ENCODE results near the gene SOX6. TPM values are rescaled to one million over a fixed set of nuclear protein-coding genes. Genes with fewer than 3 reads are reported as not detected.

SOX6 gene
- total RNA-seq, 1 experiment from 2014 or later: not detected

DNA sequence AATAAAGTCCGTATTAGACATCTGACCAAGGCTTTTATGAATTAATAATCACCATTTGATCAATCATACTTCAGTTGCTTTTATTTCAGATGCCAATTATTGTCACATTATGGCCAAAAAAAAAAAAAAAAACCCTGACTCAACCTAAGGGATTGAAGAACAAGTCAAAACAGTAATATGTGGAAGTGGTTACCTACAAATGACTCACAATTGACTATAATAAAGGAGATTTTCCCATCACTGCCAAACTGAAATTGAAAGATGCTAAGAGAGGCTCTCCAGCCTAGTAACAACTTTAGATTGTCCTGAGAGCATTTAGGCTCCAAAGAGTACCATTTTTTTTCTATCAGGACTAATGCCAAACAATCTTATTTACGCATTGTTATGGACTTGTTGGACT, 35.2 kb downstream of the SOX6 start:
- Mint-ChIP-seq H3K27ac (no peak overlapping the region), H3K9me3 (no peaks in the 10 kb centered on the region), H3K4me3 (no peak overlapping the region), H3K4me1 (no peaks in the 10 kb centered on the region), H3K27me3 (ENCODE audit: low read depth) (peaks cover 1% of the 10 kb centered on the region; the same call in 1 of the 2 replicates), H3K36me3 (ENCODE audit: insufficient read depth in 1 of 3, low read depth in 3 of 3) (no peaks in the 10 kb centered on the region)
- TF ChIP-seq, protein P1, sequence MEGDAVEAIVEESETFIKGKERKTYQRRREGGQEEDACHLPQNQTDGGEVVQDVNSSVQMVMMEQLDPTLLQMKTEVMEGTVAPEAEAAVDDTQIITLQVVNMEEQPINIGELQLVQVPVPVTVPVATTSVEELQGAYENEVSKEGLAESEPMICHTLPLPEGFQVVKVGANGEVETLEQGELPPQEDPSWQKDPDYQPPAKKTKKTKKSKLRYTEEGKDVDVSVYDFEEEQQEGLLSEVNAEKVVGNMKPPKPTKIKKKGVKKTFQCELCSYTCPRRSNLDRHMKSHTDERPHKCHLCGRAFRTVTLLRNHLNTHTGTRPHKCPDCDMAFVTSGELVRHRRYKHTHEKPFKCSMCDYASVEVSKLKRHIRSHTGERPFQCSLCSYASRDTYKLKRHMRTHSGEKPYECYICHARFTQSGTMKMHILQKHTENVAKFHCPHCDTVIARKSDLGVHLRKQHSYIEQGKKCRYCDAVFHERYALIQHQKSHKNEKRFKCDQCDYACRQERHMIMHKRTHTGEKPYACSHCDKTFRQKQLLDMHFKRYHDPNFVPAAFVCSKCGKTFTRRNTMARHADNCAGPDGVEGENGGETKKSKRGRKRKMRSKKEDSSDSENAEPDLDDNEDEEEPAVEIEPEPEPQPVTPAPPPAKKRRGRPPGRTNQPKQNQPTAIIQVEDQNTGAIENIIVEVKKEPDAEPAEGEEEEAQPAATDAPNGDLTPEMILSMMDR (conservative IDR thresholded peaks at IDR 0.05): no peak
- Histone ChIP-seq H2BK120ac (ENCODE audit: low read depth, low read length, poor library complexity, severe bottlenecking) (no peak overlapping the region), H3K18ac (ENCODE audit: insufficient read length, low read depth, low read length) (no peak overlapping the region), H3K4me2 (ENCODE audit: insufficient read depth, insufficient read length, low read length) (no peak overlapping the region), H3K4ac (ENCODE audit: low read depth, low read length) (no peak overlapping the region), H2BK20ac (ENCODE audit: low read depth, low read length, poor library complexity, severe bottlenecking) (no peak overlapping the region), H3K4me1 (ENCODE audit: insufficient read depth, low read length) (no peaks in the 10 kb centered on the region), H3K27me3 (ENCODE audit: insufficient read depth, low read length) (no peaks in the 10 kb centered on the region), H4K8ac (replicated peaks; ENCODE audit: insufficient read length, low read depth, low read length) (no peak overlapping the region), H3T11ph (ENCODE audit: low read length) (no peak overlapping the region), H3K27ac (ENCODE audit: insufficient read length, low read depth, low read length) (no peak overlapping the region), H2BK12ac (ENCODE audit: insufficient read length, low read depth, low read length) (no peak overlapping the region), H2AK5ac (ENCODE audit: insufficient read length, low read length) (no peak overlapping the region), H2AFZ (ENCODE audit: low read length) (no peak overlapping the region), H2BK15ac (ENCODE audit: low read depth, low read length) (no peak overlapping the region), H3K79me1 (ENCODE audit: insufficient read depth, low read depth, low read length, poor library complexity, severe bottlenecking) (no peaks in the 10 kb centered on the region), H4K91ac (ENCODE audit: insufficient read length, low read depth, low read length) (no peak overlapping the region), H2BK5ac (ENCODE audit: insufficient read length, low read length) (no peak overlapping the region), H3K23me2 (ENCODE audit: insufficient read length, low read depth, low read length, poor library complexity, severe bottlenecking) (no peaks in the 10 kb centered on the region), H3K9ac (ENCODE audit: extremely low read depth, insufficient read length, low read length) (no peak overlapping the region), H4K20me1 (ENCODE audit: control insufficient read depth, insufficient read depth, insufficient read length) (no peaks in the 10 kb centered on the region), H3K23ac (ENCODE audit: insufficient read length, low read depth, low read length) (no peak overlapping the region), H4K5ac (ENCODE audit: insufficient read length, low read depth, low read length) (no peak overlapping the region), H3K9me3 (ENCODE audit: control insufficient read depth, low read depth, low read length) (no peaks in the 10 kb centered on the region), H3K79me2 (ENCODE audit: insufficient read depth, low read length) (no peaks in the 10 kb centered on the region), H3K56ac (ENCODE audit: insufficient read length, low read depth, low read length) (no peak overlapping the region), H3K14ac (ENCODE audit: insufficient read depth, low read length) (no peak overlapping the region)
- WGBS (ENCODE audit: extremely low coverage, insufficient read length, low lambda C conversion rate): no CpG with 5 or more reads among the region's 2 CpGs
- DNase-seq: no peak
